Stimulated activated CD8-positive, alpha-beta memory T cell treated with anti-CD3 and anti-CD28 coated beads, Interleukin-4, amount 100 ng/mL, for 1 hour (primary cell): ENCODE data around the gene TNK2.
"Not testable (repeated sequence)": the region's sequence is repeated elsewhere in the genome, so short reads cannot be mapped to it uniquely, and the experiment has no call there.

Experiments
- DNase-seq, 2 donors: peaks; one replicate each; pipeline ENCODE4 v3.0.0-alpha.2; 2020; ENCODE audit warnings: low read depth in 2 of 2, low spot score in 1 of 2

Gene TNK2

GRCh38 chr3:195824425-195825190 lies 83.7 kb downstream of the TNK2 start:
- DNase-seq = not testable (repeated sequence)

- DNase-seq = no peak
Observed at GRCh38 chr3:195823999-195824398, 84.4 kb downstream of the TNK2 start.

GRCh38 chr3:195823280-195823679 lies 85.1 kb downstream of the TNK2 start:
- DNase-seq = no peak

- no peak for DNase-seq
Observed at GRCh38 chr3:195822131-195822696, 86.1 kb downstream of the TNK2 start.

GRCh38 chr3:195821403-195822130 lies 86.8 kb downstream of the TNK2 start:
- DNase-seq = no peak

GRCh38 chr3:195820901-195821300 lies 87.5 kb downstream of the TNK2 start:
- no peak for DNase-seq

GRCh38 chr3:195820186-195820585 lies 88.2 kb downstream of the TNK2 start:
- no peak for DNase-seq

GRCh38 chr3:195818301-195818700 lies 90.0 kb downstream of the TNK2 start:
- DNase-seq = no peak

- DNase-seq = no peak
Observed at GRCh38 chr3:195817578-195818135, 90.7 kb downstream of the TNK2 start.

- not testable (repeated sequence) for DNase-seq
Observed at GRCh38 chr3:195816276-195816913, 92.0 kb downstream of the TNK2 start.

- no peak for DNase-seq
Observed at GRCh38 chr3:195815169-195815771, 93.1 kb downstream of the TNK2 start.

- no peak for DNase-seq
Observed at GRCh38 chr3:195813916-195814640, 94.3 kb downstream of the TNK2 start.
